ENCODE results near the gene PNPLA7. TPM values are rescaled to one million over a fixed set of nuclear protein-coding genes. Genes with fewer than 3 reads are reported as not detected.
"Not testable (repeated sequence)": the region's sequence is repeated elsewhere in the genome, so short reads cannot be mapped to it uniquely, and the experiment has no call there.

PNPLA7 gene
- total RNA-seq, 1 experiment from 2014 or later = 0.21 TPM

DNA sequence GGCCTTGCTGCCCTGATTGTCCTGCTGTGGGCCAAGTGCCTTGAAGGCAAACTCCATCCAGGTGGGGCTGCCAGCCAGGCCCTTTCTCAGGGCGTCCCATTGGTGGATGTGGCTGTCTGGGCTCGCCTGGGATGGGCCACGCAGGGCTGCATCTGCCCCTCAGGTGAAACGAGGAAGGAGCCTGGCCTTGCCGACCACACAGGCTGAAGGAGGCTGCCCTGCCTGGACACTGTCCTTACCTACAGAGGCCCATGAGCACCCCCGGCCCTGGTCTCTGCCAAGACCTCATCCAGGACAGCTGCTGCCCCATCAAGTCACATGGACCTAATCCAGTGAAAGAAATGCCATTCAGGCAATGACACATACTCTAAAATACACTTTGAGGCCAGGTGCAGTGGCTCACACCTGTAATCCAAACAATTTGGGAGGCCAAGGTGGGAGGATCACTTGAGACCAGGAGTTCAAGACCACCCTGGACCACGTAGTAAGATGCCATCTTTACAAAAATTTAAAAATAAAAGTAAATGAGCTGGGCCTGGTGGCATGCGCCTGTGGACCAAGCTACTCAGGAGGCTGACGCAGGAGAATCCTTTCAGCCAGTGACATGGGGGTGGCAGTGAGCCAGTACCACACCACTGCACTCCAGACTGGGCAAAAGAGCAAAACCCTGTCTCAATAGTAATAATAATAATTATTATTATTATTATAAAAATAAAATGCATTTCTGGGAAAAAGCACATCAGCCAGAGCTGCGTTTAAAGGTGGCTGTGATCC lies 33.9 kb downstream of the PNPLA7 start:
- no peak for DNase-seq (ENCODE audit: low read depth)

DNA sequence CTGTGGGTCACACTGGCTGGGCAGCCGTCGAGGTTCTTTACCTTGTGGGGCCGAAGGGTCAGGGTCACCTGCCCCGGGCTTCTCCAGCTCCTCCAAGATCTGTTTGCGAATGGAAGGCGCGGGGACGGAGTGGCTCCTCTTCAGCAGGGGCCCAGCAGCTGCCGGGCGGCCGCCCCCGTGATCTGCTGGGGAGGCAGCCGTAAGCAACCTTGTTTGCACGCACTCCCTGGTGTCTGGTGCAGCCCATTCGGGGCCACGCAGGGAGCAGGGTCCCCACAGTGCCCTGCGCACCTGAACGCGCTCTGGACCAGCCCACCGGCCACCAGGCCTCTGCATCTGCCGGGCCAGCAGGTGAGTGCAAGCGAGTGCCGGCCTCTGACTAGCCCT lies 34.9 kb downstream of the PNPLA7 start:
- no peak for DNase-seq (ENCODE audit: low read depth)

DNA sequence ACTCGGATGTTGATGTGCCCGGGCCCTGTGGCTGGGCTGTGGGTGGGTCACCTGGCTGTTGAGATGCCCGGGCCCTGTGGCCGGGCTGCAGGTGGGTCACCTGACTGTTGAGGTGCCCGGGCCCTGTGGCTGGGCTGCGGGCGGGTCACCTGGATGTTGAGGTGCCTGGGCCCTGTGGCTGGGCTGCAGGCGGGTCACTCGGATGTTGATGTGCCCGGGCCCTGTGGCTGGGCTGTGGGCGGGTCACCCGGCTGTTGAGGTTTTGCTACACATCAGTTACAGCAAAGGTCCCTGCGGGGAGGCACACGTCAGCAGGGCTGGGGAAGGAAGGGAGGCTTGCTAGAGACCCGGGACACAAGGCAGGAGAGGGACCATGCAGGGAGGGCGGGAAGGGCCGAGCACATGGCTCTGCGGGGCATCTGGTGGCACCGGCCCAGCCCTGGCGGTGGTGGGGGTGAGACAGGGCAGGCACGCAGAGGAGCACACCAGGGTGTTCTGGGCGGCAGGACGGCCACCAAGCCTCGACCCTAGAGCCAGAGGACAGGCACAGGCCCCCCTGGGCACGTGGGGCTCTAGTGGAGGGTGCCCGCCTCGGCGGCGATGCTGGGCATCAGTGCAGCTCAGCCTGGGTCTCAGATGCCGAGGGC lies 35.4 kb downstream of the PNPLA7 start:
- DNase-seq (ENCODE audit: low read depth) = no peak

DNA sequence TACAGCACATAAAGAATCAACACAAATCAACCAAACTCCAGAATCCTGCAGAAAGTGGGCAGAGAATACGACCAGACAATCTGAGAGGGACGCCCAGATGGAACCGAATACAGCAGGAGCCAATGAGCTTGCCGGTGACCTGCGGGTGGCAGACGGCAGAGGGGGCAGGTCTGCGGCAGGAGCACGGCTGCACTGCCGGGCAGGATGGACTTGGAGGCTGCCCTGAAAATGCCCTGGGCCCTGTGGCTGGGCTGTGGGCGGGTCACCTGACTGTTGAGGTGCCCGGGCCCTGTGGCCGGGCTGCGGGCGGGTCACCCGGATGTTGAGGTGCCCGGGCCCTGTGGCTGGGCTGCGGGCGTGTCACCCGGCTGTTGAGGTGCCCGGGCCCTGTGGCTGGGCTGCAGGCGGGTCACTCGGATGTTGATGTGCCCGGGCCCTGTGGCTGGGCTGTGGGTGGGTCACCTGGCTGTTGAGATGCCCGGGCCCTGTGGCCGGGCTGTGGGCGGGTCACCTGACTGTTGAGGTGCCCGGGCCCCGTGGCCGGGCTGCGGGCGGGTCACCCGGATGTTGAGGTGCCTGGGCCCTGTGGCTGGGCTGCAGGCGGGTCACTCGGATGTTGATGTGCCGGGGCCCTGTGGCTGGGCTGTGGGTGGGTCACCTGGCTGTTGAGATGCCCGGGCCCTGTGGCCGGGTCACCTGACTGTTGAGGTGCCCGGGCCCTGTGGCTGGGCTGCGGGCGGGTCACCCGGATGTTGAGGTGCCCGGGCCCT lies 36.2 kb downstream of the PNPLA7 start:
- peak; percentile 48 for DNase-seq (ENCODE audit: low read depth)

DNA sequence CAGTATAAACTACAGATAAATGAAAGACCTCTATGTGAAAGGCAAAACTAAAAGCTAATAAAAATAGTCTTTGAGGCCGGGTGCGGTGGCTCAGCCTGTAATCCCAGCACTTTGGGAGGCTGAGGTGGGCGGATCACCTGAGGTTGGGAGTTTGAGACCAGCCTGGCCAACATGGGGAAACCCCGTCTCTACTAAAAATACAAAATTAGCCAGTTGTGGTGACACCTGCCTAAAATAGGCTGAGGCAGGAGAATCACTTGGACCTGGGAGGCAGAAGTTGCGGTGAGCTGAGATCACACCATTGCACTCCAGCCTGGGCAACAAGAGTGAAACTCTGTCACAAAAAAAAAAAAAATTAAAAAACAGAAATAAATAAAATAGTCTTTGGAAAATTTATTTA lies 37.1 kb downstream of the PNPLA7 start:
- not testable (repeated sequence) for DNase-seq (ENCODE audit: low read depth)

DNA sequence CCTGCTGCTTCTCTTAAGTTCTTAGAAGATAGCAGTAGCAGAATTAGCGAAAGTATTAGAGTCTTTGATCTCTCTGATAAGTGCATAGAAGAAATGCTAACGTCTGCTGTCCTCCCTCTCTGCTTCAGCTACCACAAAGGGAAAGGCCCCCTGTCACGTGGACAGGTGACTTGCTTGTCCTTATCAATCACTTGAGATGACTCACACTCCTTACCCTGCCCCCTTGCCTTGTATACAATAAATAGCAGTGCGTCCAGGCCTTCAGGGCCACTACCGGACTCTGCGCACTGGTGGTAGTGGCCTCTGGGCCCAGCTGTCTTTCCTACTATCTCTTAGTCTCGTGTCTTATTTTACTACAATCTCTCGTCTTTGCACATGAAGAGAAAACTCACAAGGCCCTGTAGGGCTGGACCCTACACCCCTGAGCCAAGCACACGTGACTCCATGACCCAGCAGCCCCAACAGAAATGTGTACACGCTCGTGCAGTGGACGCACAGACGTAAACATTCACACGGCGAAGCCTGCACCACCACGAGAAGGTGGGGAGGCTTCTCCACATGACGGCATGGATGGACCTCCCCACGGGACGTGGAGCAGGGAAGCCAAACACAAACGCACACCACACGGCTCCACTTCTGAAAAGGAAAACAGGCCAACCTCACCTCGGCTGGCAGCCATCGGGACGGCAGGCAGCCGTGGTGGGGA lies 38.3 kb downstream of the PNPLA7 start:
- no peak for DNase-seq (ENCODE audit: low read depth)

DNA sequence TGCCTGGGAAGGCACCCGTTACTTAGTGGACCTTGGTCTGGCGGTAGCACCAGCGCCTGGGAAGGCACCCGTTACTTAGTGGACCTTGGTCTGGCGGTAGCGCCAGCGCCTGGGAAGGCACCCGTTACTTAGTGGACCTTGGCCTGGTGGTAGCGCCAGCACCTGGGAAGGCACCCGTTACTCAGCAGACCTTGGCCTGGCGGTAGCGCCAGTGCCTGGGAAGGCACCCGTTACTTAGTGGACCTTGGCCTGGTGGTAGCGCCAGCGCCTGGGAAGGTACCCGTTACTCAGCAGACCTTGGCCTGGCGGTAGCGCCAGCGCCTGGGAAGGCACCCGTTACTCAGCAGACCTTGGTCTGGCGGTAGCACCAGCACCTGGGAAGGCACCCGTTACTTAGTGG lies 39.1 kb downstream of the PNPLA7 start:
- not testable (repeated sequence) for DNase-seq (ENCODE audit: low read depth)

DNA sequence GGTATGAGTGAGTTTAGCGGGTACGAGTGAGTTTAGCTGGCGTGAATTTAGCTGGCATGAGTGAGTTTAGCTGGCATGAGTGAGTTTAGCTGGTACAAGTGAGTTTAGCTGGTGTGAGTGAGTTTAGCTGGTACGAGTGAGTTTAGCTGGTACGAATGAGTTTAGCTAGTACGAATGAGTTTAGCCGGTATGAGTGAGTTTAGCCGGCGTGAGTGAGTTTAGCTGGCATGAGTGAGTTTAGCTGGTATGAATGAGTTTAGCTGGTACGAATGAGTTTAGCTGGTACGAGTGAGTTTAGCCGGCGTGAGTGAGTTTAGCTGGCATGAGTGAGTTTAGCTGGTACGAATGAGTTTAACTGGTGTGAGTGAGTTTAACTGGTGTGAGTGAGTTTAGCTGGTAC lies 41.0 kb downstream of the PNPLA7 start:
- DNase-seq (ENCODE audit: low read depth) = no peak

DNA sequence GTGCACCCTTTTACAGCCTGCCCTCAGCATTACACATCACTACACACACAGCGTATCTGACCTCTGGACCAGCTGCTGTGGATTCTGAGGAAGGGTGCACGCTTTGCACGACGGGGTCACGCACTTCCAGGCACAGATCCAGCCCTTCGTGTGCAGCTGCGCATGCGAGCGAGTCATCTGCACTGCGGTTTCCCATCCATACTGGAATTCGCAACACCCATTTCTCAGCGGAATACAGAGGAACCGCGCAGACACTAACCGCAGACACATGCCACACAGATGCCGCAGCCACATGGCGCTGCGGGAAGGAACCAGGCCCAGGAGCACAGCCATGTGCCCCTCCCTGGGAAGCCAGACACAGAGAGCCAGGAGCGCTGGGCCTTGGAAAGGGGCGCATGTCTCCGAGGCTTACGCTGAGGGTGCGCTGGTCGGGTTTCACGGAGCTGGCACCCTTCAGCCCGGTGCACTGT lies 43.5 kb downstream of the PNPLA7 start:
- DNase-seq (ENCODE audit: low read depth) = peak; percentile 32

DNA sequence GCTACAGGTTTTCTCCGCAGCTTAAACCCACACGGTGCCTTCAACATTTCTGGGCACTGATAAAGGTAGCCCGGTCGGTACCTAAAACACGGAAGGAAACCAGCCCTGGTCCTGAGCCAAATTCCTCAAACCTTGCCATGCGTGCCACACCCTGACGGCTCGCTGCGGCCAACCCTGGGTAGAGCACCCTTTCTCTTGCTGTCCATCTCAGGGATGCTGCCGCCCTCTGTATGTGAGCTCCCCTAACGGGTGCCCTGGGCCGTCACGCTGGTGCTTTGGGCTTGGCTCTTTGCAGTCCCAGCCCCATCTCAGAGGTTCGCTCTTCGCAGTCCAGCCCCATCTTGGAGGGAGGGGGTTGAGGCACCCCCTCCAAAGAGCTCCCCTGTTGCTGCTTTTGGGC lies 43.9 kb downstream of the PNPLA7 start:
- no peak for DNase-seq (ENCODE audit: low read depth)

DNA sequence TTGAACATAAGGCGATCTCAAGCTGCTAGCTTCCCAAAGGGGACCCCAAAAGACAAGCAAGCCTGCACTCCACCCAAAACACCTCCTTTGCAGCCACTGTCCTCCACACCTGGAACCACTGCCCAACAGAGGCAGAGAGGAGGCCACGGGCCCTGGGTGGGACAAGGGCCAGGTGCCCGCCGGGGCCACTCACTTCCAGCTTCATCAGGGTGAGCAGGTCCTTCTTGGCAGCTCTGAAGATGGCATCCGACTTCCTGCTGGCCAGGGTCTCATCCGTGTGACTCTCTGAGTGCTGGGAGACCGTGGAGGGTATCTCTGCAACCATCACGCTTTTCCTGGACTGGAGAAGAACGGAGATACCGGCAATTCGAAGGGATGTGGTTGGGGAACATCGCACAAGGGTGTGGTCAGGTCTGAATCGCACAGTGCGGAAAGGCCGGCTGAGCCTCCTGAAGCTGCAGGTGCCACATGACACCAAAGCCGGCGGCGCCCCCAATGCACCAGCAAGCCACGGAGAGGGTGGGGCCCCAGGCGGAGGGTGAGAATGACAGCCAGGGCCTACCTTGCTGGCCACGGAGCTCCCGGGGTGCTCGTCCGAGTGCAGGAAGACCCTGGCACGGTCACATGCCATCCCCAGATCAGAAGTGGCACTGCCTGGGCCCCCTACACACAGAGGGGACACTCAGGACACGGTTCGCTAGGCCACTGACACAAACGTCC lies 44.6 kb downstream of the PNPLA7 start:
- DNase-seq (ENCODE audit: low read depth) = no peak

DNA sequence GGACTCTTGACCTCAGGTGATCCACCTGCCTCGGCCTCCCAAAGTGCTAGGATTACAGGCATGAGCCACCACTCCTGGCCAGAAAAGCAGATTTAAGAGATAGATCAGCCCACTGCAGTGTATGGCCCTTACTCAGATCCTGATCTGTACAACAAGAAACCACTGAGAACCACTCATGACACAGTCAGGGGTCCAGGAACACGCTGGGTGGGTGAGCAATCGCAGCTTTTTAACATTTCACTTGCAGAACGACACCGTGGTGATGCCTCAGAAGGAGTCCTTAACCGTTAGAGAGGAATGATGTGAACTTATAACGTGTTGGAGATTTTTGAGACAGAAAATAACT lies 45.8 kb downstream of the PNPLA7 start:
- DNase-seq (ENCODE audit: low read depth) = no peak

DNA sequence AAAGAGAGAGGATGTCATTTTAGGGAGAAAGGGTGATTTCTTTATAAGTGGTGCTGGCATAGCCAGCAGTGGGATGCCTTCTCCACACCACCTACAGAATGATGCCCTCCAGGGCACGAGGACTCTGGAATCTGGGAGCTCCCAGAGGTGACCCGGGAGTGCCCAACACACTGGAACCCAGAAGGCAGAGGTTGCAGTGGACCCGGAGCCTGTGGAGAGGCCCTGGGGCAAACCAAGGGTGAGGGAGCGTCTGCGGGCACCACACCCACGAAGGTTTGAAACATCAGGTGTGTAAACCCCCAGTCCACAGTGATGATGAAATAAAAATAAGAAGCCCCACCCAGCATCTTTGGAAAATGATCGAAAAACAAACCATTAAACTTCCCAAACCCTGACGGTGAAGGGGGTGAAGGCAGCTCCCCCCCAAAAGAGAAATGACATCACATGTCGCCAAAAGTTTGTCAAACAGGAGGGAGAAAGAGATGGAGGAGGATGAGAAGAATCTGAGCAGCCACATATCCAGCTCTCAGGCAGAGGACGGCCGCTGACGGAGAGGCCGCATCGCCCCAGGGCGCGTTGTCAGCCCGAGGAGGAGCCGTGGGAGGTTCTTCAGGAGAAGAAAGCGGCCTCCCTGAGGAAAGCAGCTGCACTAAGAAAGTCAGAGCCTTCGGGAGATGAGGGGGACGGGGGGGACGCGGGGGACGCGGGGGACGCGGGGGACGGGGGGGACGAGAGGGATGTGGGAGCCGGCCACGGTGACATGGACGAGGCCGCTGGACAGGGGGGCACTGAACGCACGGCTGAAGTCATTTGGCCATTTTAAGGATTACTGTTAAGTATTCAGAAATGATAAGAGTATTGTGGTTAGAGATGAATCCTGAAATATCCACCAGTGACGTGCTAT lies 47.9 kb downstream of the PNPLA7 start:
- DNase-seq (ENCODE audit: low read depth) = no peak

DNA sequence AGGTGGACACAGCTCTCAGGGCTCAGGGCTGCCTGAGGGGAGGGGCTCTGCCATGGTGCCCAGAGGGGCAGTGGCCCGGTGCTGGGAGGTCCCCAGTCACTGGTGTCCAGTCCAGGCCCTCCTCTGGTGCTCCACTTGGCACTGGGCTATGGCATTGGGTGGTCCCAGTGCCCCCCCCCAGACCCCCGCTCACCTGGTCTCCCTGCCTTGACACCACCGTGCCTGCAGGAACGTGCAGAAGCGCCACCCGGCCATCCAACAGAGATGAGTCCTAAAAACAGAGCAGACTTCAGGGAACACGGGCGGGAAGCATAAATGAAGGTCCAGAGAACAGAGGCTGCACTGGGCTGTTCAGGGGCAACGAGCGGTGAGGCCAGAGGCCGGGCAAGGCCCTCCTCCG lies 48.7 kb downstream of the PNPLA7 start:
- no peak for DNase-seq (ENCODE audit: low read depth)

DNA sequence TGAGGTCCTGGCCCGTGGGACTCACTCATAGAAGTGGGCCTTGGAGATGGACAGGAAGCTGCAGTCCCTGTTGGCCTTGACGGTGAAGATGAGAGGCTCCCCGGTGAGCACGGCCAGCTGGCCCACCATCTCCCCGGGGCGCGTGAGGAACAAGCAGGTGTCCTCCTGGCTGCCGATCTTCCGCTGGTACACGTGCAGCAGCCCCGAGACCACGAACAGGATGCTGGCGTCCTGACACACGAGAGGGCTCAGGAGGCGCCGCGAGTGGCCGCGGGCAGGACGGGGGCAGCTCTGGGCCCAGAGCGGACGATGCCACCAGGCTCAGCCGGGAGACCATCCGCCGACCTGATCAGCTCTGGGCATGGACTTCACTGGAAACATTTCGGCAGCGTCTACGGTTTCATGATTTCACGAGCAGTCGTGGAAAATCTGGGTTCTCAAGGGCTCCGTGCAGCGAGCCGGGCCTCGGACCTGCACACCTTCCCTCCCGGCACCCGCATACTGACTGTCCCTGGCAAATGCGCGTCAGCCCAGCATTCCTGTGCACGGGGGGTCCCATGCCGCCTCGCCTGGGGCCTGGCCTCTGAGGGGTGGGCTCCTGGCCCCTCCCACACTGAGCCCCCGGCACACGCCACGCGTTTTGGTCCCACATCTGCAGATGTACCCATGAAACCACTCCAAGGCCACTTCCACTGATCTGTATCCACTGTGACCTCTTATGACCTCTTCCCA lies 49.4 kb downstream of the PNPLA7 start:
- no peak for DNase-seq (ENCODE audit: low read depth)

DNA sequence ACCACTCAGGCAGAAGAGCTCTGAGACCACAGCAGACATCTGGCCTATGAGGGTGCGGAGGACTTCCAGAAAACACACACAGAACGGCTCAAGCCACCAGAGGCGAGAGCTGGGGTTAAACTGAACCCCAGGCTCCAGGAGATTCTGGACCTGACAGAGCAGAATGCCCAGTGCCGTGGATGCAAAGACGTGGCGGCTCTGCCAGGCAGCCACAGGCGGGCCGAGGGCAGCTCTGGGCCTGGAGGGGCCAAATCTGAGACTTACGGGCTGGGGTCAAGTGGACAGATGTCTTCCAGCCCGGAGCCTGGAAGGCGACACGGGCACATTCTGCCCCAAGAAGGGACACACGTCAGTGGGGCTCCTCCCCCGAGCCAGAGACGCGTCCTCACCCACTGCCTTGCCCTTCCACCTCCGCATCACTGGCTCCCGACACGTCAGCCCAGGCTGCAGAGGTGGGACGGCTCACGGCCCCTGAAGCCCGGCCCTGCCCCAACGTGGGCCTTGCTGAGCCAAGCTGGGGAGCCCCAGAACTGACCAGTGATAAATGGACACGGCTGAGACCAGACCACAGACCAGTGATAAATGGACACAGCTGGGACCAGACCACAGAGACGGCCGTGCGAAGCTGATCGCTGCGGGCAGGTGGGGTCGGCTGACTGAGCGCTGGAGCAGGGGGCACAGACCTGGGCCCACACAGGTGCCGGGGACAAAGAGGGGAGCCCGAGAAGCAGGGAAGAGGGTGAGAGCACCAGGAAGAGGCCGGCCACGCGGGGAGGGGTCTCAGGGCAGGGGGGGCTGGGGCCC lies 50.1 kb downstream of the PNPLA7 start:
- no peak for DNase-seq (ENCODE audit: low read depth)

DNA sequence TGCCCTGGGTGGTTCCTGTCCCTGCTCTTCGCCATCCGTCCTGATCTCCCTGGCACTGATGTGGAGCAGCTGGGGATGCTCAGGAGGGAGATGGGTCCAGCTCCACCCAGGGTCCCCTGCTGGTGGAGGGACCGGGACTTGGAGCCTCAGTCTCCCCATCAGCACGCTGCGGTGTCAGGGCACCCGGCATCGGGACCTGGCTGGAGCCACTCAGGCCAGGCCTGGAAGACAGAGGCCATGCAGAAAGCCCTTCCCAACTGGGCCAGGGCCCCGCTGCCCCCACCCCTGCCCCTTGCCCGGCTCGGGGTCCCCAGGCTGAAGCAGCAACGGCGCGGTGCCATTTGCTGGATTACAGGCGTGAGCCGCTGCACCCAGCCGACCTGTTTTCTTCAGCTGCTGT lies 50.8 kb downstream of the PNPLA7 start:
- DNase-seq (ENCODE audit: low read depth) = no peak

DNA sequence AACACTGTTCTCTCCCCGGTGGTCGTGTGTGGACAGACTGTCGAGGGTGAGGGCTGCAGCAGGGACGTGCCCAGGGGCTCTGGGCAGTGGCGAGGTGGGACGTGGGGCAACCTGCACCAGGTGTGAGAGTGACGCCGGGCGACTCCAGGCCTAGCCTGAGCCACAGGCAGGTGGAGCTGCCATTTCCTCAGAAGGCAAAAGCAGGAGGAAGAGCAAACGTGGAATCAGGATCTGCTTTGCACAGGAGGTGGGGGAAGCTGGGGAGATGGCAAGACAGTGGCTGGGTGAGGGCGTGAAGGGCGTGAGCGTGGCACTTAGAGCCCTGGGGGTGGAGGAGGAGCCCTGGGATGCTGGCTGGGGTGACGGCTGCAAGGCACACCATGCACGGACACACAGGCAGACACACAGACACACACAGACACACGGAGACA lies 51.5 kb downstream of the PNPLA7 start:
- no peak for DNase-seq (ENCODE audit: low read depth)
